Effector memory CD4-positive, alpha-beta T cell (primary cell): ENCODE data around the gene PHYKPL.
"Not testable (repeated sequence)": the region's sequence is repeated elsewhere in the genome, so short reads cannot be mapped to it uniquely, and the experiment has no call there.

Experiments
- DNase-seq, 3 donors: peaks; one replicate each; pipeline ENCODE4 v3.0.0-alpha.2; 2020
- H3K27ac ChIP-seq: 2 replicates; pipeline ENCODE4 v1.7.0; 2013; ENCODE audit warnings: mild to moderate bottlenecking, low read length, moderate library complexity; ENCODE audit not compliant: insufficient read depth, poor library complexity, severe bottlenecking
- H3K27me3 ChIP-seq: replicated peaks from 2 replicates; pipeline ENCODE4 v1.7.0; 2013; ENCODE audit warnings: mild to moderate bottlenecking, low read length; ENCODE audit not compliant: insufficient read depth, control insufficient read depth, poor library complexity, severe bottlenecking
- H3K36me3 ChIP-seq: 2 replicates; pipeline ENCODE4 v1.7.0; 2013; ENCODE audit warnings: mild to moderate bottlenecking, low read length, moderate library complexity; ENCODE audit not compliant: control insufficient read depth, insufficient read depth
- H3K4me1 ChIP-seq: 2 replicates; pipeline ENCODE4 v1.7.0; 2013; ENCODE audit warnings: low read length, mild to moderate bottlenecking; ENCODE audit not compliant: control insufficient read depth, insufficient read depth, poor library complexity, severe bottlenecking
- H3K4me3 ChIP-seq: 2 replicates; pipeline ENCODE4 v1.7.0; 2013; ENCODE audit warnings: low read length, low read depth, mild to moderate bottlenecking; ENCODE audit not compliant: insufficient read depth, poor library complexity, severe bottlenecking
- H3K9me3 ChIP-seq: 2 replicates; pipeline ENCODE4 v1.7.0; 2013; ENCODE audit warnings: mild to moderate bottlenecking, low read length, moderate library complexity; ENCODE audit not compliant: control insufficient read depth

Gene PHYKPL

DNA sequence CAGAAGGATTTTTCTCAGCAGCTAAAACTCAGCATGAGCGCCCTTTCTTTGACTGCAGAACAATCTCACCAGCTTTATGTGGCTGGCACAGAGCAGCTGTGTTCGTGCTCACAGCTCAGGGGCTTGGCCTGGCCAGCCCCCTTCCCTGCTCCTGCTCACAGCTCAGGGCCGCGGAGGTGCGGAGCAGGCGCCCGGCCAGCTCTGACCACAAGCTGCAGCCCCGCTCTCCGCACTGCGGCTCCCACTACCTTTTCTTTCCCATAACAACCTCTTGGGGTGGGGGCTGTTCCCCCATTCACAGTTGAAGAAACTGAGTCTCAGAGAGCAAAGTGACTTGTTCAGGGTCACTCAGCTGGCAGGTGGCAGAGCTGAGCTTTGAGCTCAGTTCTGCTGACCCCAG lies 34.0 kb upstream of the PHYKPL start:
- DNase-seq: no peak
- Histone ChIP-seq H3K27ac (no peak overlapping the region), H3K9me3 (no peaks in the 10 kb centered on the region), H3K4me3 (no peak overlapping the region), H3K36me3 (no peaks in the 10 kb centered on the region), H3K27me3 (no peaks in the 10 kb centered on the region), H3K4me1 (no peaks in the 10 kb centered on the region)

DNA sequence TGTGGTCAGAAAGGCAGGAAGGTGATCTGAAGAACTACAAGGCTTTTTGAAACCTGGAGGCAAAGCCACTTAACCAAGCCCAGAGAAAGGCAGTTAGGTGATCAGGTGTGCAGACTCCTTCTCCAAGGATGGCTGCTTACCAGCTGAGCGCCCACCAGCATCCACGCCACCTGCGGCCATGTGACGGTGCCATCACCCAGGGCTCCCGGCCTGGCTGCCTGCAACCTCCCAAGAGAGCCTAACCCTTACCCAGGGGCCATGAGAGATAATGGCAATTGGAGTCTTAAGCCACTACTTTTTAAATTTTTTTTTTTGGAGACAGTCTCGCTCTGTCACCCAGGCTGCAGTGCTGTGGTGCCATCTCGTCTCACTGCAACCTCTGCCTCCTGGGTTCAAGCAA lies 33.1 kb upstream of the PHYKPL start:
- Histone ChIP-seq H3K9me3 (no peaks in the 10 kb centered on the region), H3K4me1 (no peaks in the 10 kb centered on the region), H3K27me3 (no peaks in the 10 kb centered on the region), H3K36me3 (no peaks in the 10 kb centered on the region), H3K4me3 (no peak overlapping the region), H3K27ac (no peak overlapping the region)
- no peak for DNase-seq

DNA sequence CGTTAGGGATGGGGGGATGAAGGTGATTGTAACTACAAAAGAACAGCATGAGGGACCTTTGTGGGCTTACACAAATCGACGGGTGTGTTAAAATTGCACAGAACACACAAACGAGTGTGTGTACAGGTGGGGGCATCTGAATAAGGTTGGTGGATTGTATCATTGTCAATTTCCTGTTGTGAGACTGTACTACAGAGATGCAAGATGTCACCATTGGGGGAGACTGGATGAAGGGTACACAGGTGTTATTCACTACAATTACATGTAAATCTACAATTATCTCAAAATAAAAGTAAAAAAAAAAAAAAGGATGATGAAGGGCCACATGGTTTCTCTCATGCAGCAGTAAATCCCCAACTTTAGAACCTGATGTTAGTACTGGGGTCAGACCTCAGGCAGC lies 31.4 kb upstream of the PHYKPL start:
- H3K4me3 ChIP-seq: no peak overlapping the region
- no peak overlapping the region for H3K27ac ChIP-seq
- H3K4me1 ChIP-seq: no peaks in the 10 kb centered on the region
- no peak for DNase-seq
- no peaks in the 10 kb centered on the region for H3K36me3 ChIP-seq
- H3K9me3 ChIP-seq: no peaks in the 10 kb centered on the region
- no peaks in the 10 kb centered on the region for H3K27me3 ChIP-seq

DNA sequence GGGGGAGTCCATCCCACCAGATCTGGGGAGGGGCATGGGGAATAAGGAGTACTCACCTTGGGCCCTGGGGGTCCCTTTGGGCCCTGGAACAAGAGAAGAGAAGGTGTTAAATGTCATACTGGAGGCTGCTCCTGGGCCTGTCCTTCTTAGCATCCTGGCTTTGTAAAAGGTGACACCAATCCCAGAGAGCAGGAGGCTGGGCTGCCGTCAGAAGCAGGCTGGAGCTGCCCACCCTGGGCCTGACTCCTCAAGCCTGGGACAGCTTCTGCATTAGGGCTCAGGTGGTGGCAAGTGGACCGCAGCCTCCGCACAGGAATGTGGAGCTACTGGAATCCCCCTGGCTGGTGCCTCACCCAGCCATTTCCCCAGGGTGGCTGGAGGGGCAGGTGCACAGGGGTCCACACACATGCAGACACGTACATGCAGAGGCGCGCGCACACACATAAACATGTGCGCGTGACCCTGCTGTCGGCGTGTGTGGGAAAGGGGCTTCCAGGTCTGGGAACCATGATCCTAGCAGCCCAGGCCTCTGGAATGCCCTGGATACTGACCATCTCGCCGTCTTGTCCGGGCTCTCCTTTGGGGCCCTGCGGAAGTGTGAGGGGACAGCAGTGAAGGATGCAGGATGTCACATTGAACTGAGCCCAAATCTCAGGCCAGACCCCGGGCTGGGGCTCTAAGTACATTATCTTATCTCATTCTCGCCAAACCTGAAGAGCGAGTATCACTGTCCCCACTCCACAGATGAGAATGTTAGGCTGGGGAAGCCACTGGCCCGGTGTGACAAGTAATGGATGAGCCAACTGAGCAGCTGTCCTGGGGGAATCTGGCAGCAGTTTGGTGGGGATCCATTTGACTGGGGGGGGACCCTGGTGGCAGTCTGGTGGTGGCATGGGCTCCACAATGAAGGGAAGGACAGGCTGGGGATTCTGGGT lies 29.3 kb upstream of the PHYKPL start:
- no peaks in the 10 kb centered on the region for H3K4me1 ChIP-seq
- no peaks in the 10 kb centered on the region for H3K9me3 ChIP-seq
- no peak overlapping the region for H3K27ac ChIP-seq
- no peak overlapping the region for H3K4me3 ChIP-seq
- no peak for DNase-seq
- H3K27me3 ChIP-seq: no peaks in the 10 kb centered on the region
- H3K36me3 ChIP-seq: no peaks in the 10 kb centered on the region

DNA sequence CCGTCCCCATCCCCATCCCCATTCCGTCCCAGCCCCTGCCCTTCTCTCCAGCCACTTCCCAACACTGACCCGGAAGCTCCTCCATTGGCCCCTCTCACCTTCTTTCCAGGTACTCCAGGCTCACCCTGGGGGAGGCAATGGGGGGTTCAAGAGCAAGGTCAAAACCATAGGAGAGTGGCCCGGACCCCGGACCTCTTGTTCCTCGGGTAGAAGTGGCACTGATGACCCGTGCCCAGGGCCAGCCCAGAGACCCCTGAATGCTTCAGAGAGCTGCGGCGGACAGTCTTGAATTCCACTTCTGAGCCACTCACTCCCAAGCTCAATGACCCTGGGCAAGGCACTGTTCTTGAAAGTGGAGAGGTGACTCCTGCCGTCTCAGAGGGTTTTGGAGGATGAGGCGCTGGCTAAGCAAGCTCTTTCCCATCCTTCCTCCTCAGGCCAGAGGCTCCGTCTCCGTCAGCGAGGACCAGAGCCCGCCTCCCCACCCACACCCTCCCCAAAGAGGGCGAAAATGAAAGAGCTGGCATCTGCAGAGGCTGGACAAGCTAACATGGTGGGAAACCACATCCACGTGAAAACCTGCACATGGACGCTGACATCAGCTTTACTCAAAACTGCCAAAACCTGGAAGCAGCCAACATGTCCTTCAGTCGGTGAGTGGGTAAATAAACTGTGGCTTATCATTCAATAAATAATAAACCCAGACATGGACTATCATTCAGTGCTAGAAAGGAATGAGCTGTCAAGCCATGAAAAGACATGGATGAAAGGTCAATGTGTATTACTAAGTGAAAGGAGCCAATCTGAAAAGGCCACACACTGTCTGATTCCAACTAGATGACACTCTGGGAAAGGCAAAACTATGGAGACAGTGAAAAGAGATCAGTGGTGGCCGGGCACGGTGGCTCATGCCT lies 27.3 kb upstream of the PHYKPL start:
- DNase-seq: no peak
- Histone ChIP-seq H3K27me3 (no peaks in the 10 kb centered on the region), H3K4me1 (no peaks in the 10 kb centered on the region), H3K27ac (no peak overlapping the region), H3K36me3 (no peaks in the 10 kb centered on the region), H3K9me3 (no peaks in the 10 kb centered on the region), H3K4me3 (no peak overlapping the region)

DNA sequence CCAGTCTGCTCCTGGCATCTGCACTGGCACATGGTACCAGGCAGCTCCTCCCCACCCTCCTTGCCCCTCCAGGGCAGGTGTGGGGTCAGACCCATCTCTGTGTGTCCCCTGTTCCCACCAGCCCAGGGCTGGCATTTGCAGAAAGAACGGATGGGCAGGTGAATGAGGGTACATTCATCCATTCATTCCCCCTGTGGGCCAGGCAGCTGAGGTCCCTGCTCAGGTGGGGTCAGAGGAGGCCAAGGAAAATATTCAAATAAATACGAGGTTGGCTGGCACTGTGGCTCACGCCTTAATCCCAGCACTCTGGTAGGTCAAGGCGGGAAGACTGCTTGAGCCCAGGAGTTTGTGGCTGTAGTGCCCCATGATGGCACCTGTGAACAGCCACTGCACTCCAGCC lies 25.0 kb upstream of the PHYKPL start:
- Histone ChIP-seq H3K9me3 (no peaks in the 10 kb centered on the region), H3K27me3 (no peaks in the 10 kb centered on the region), H3K4me3 (no peak overlapping the region), H3K4me1 (no peaks in the 10 kb centered on the region), H3K27ac (no peak overlapping the region), H3K36me3 (no peaks in the 10 kb centered on the region)
- DNase-seq: no peak

DNA sequence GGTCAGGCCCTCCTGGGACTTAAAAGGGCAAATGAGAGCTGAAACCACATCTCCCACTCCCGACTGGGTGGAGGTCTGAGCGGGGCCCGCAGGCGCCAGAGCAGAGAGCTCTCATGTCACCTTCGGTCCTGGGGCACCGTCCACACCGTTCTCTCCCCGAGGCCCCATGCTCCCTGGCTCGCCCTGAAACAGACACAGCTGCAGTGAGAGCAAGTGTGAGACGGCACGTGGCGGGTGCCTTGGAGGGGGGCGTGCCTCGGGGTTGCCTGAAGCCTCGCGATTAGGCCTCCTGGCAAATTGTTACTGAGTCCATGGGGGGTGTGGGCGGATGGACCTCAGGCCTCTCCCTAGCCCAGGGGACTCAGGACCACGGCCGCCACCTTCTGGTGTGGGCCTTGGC lies 24.1 kb upstream of the PHYKPL start:
- DNase-seq: no peak
- H3K36me3 ChIP-seq: no peaks in the 10 kb centered on the region
- no peaks in the 10 kb centered on the region for H3K4me1 ChIP-seq
- no peaks in the 10 kb centered on the region for H3K27me3 ChIP-seq
- no peak overlapping the region for H3K4me3 ChIP-seq
- H3K27ac ChIP-seq: no peak overlapping the region
- H3K9me3 ChIP-seq: no peaks in the 10 kb centered on the region

DNA sequence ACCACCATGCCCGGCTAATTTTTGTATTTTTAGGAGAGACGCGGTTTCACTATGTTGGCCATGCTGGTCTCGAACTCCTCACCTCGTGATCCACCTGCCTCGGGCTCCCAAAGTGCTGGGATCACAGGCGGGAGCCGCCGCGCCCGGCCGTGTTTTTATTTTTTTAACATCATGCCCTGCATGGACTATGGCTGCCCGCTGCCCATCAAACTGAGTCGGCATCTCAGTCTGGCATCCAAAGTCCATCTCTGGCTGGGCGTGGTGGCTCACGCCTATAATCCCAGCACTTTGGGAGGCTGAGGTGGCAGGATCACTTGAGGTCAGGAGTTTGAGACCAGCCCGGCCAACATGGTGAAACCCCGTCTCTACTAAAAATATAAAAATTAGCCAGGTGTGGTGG lies 21.0 kb upstream of the PHYKPL start:
- DNase-seq, H3K9me3 ChIP-seq, H3K4me3 ChIP-seq, H3K4me1 ChIP-seq, H3K27me3 ChIP-seq, H3K36me3 ChIP-seq, H3K27ac ChIP-seq: not testable (repeated sequence)

DNA sequence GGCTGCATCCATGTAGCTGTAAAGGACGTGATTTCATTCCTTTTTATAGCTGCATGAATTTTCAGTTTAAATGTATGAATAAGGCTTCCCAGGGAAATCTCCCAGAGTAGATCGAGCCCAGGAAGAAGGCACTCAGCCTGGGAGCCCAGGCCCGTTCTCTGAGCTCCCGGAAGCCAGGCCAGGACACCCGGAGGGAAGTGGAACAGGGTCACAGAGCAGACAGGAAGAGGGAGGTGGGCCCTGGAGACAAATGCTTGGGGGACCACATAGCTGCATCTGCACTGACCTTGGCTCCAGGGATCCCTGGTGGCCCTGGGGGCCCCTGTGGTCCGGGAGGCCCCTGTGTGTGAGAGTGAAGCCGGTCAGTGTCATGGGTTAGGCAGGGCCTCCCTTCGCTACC lies 19.7 kb upstream of the PHYKPL start:
- Histone ChIP-seq H3K27ac (no peak overlapping the region), H3K36me3 (no peaks in the 10 kb centered on the region), H3K4me3 (no peak overlapping the region), H3K27me3 (no peaks in the 10 kb centered on the region), H3K4me1 (no peaks in the 10 kb centered on the region), H3K9me3 (no peaks in the 10 kb centered on the region)
- DNase-seq: no peak

DNA sequence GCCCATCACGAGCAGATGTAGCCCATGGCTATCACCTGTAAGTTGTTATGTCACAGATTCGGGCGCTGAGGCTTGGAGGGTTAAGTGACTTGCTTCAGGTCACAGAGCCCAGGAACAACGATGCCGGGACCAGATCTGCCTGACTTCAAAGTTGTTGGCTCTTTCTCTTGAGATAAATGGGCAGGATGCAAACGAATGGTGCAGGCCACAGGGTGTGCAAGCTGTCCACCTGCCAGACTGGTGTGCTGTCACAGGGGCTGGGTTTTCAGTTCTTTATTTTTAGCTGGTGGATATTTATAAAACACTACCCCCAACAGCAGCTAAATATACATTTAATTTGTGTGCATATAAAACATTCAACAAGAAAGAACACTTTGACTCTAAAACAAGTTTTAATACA lies 17.7 kb upstream of the PHYKPL start:
- H3K36me3 ChIP-seq: no peaks in the 10 kb centered on the region
- DNase-seq: no peak
- H3K27me3 ChIP-seq: no peaks in the 10 kb centered on the region
- no peaks in the 10 kb centered on the region for H3K4me1 ChIP-seq
- no peaks in the 10 kb centered on the region for H3K9me3 ChIP-seq
- H3K4me3 ChIP-seq: no peak overlapping the region
- H3K27ac ChIP-seq: no peak overlapping the region
